Thyroid gland (tissue), 4 donors: ENCODE data around the gene HUS1.

Experiments
- CTCF ChIP-seq, 6 experiments: fragments of 200-600 bp in 3 of 6; fragments of 450-650 bp in 3 of 6; sonication (generic) in 3 of 6; IDR thresholded peaks; one replicate each; pipeline ENCODE4 v1.5.1; 2016 to 2019; ENCODE audit warnings: antibody characterized with exemption in 6 of 6, mild to moderate bottlenecking in 2 of 6, inconsistent platforms in 1 of 6, moderate library complexity in 1 of 6
- POLR2A ChIP-seq, 2 donors: fragments of 450-650 bp; IDR thresholded peaks; one replicate each; pipeline ENCODE4 v1.6.1; 2017; ENCODE audit warnings: antibody characterized with exemption in 2 of 2, mild to moderate bottlenecking in 2 of 2, moderate library complexity in 1 of 2

- no peak for TF ChIP-seq CTCF (IDR thresholded peaks at IDR 0.05)
- no peak for TF ChIP-seq POLR2A (IDR thresholded peaks at IDR 0.05)
Measured at GRCh38 chr7:47952224-47952623, 27.2 kb downstream of the HUS1 start.
